Sigmoid colon (tissue), 7 donors: ENCODE measurements around the gene RUNDC1. TPM values are rescaled to one million over a fixed set of nuclear protein-coding genes. Genes with fewer than 3 reads are reported as not detected.
A peak's percentile ranks its signal among the peaks of the same experiment; 100 is the strongest.

Experiments used
- DNase-seq: peaks from one replicate; pipeline ENCODE4 v3.0.0-alpha.2; 2019
- H3K27ac ChIP-seq, 4 donors: fragments of 200-600 bp; sonication (generic); one replicate each; pipeline ENCODE4 v1.5.1; 2016 to 2019; ENCODE audit warnings: mild to moderate bottlenecking in 1 of 4
- H3K27me3 ChIP-seq, 3 donors: fragments of 200-600 bp; sonication (generic); one replicate each; pipeline ENCODE4 v1.5.1; 2019; ENCODE audit warnings: mild to moderate bottlenecking in 1 of 3
- H3K36me3 ChIP-seq, 4 donors: fragments of 200-600 bp; sonication (generic); one replicate each; pipeline ENCODE4 v1.5.1; 2016 to 2019
- H3K4me1 ChIP-seq, 4 donors: fragments of 200-600 bp; sonication (generic); one replicate each; pipeline ENCODE4 v1.5.1; 2017 to 2019
- H3K4me3 ChIP-seq, 4 donors: fragments of 200-600 bp; sonication (generic); one replicate each; pipeline ENCODE4 v1.5.1; 2017 to 2019; ENCODE audit warnings: mild to moderate bottlenecking in 2 of 4, moderate library complexity in 1 of 4
- H3K9me3 ChIP-seq, 4 donors: fragments of 200-600 bp in 3 of 4; sonication (generic) in 3 of 4; one replicate each; pipeline versions ENCODE4 v1.5.1 to v1.6.1; 2013 to 2019
- EP300 ChIP-seq, 4 donors: sonication (generic); formaldehyde crosslinking; IDR thresholded peaks; one replicate each; pipeline ENCODE4 v1.6.1; 2017; ENCODE audit warnings: antibody characterized with exemption in 4 of 4
- POLR2A ChIP-seq, 2 donors: fragments of 450-650 bp; IDR thresholded peaks; one replicate each; pipeline ENCODE4 v1.6.1; 2016; ENCODE audit warnings: antibody characterized with exemption in 2 of 2, mild to moderate bottlenecking in 2 of 2, moderate library complexity in 2 of 2
- POLR2AphosphoS5 ChIP-seq, 4 donors: sonication (generic); formaldehyde crosslinking; IDR thresholded peaks; one replicate each; pipeline ENCODE4 v1.6.1; 2017; ENCODE audit warnings: antibody characterized with exemption in 4 of 4
- WGBS, 2 donors: extraction: QIAGEN DNeasy Blood & Tissue Kit; methylation state at CpG; one replicate each; pipeline ENCODE4 v1.1.7; 2013; 5-methylcytosine and 5-hydroxymethylcytosine counted together
- intact Hi-C: fragments of 100-400 bp; cut with DNase I; formaldehyde crosslinking; loops from one replicate; pipeline ENCODE4 v1.15.1; 2023
- polyA plus RNA-seq, 3 donors: library from polyadenylated mRNA; stranded (reverse); fragments of 200-250 nt; gene quantifications; one replicate each; pipeline ENCODE4 v1.2.3, GENCODE V29; 2013
- total RNA-seq, 4 donors: library from RNA; depleted of rRNA; stranded (reverse); fragments of >200 nt; gene quantifications; one replicate each; pipeline ENCODE4 v1.1.0, GENCODE V29; 2016
- TF ChIP-seq, protein P1 (sequence below), 4 experiments: fragments of 450-650 bp in 3 of 4; fragments of 200-600 bp in 1 of 4; IDR thresholded peaks; one replicate each; pipeline ENCODE4 v1.5.1; 2016 to 2019; ENCODE audit warnings: antibody characterized with exemption in 4 of 4, mild to moderate bottlenecking in 3 of 4, moderate library complexity in 2 of 4
- donor health status: healthy with polysubstance abuse.
- donor health status: Bipolar disorder and iron deficiency.
- donor health status: healthy.

RUNDC1 gene
- total and polyA plus RNA-seq, 7 donors = 8.4 to 14.7 (median 10.5) TPM

DNA sequence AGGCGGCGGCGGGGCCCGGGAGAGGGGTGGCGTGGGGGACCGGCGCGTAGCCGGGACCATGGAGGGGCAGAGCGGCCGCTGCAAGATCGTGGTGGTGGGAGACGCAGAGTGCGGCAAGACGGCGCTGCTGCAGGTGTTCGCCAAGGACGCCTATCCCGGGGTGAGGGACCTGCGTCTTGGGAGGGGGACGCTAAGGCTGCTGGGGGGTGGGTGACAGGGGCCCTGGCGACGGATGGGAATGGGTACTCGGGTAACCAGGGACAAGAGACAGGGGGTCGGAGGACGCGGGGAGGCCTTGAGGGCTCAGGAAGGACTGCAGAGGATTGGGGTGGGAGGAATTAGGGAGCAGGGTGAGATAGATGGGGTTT, 44.9 kb downstream of the RUNDC1 start:
- Histone ChIP-seq H3K27me3 (no peaks in the 10 kb centered on the region), H3K27ac (peak overlapping the region; percentile 79 to 86 (median 81)), H3K36me3 (no peaks in the 10 kb centered on the region), H3K4me1 (peaks cover 0 to 27% (median 17%) of the 10 kb centered on the region in 4 donors), H3K4me3 (peak overlapping the region; percentile 37 to 63 (median 54)), H3K9me3 (no peaks in the 10 kb centered on the region)
- no peak for TF ChIP-seq POLR2AphosphoS5 (IDR thresholded peaks at IDR 0.05)
- TF ChIP-seq, protein P1, sequence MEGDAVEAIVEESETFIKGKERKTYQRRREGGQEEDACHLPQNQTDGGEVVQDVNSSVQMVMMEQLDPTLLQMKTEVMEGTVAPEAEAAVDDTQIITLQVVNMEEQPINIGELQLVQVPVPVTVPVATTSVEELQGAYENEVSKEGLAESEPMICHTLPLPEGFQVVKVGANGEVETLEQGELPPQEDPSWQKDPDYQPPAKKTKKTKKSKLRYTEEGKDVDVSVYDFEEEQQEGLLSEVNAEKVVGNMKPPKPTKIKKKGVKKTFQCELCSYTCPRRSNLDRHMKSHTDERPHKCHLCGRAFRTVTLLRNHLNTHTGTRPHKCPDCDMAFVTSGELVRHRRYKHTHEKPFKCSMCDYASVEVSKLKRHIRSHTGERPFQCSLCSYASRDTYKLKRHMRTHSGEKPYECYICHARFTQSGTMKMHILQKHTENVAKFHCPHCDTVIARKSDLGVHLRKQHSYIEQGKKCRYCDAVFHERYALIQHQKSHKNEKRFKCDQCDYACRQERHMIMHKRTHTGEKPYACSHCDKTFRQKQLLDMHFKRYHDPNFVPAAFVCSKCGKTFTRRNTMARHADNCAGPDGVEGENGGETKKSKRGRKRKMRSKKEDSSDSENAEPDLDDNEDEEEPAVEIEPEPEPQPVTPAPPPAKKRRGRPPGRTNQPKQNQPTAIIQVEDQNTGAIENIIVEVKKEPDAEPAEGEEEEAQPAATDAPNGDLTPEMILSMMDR (IDR thresholded peaks at IDR 0.05) = no peak
- no peak for TF ChIP-seq POLR2A (IDR thresholded peaks at IDR 0.05)
- TF ChIP-seq EP300 (IDR thresholded peaks at IDR 0.05) = no peak
- intact Hi-C loops = loop anchor here (5.0 kb wide), 2 partner anchors 57 to 102 kb away; partner anchors contain the start of gene BRCA1
- DNase-seq = no peak
- WGBS, 2 donors = 6 to 9% methylated on average over 27 of the region's 27 CpGs

DNA sequence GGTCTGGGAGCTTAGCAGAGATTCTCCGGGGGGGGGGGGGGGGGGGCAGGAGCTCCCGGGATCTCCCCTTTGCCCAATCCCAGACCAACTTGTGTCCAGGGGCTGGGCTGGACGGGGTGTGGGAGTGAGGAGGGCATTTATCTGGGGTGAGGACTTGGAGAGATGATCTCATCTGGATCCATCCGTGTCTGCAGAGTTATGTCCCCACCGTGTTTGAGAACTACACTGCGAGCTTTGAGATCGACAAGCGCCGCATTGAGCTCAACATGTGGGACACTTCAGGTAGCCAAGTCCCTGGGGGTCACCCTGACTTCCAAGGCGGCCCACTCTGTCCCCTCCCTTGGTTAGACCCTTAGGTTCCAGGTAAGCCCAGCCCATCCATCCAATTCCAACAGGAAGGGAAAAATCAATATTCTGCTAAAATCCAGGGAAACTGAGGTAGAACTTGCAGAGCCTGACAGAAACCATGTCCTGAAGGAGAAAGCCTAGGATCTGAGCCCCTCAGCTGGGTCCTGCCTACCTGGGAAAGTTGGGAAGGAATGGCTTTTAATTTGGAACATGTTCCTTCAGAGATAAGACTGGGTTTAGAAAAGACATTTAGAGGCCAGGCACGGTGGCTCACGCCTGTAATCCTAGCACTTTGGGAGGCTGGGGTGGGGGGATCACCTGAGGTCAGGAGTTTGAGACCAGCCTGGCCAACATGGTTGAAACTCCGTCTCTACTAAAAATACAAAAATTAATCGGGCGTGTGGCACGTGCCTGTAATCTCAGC, 45.6 kb downstream of the RUNDC1 start:
- H3K4me3 ChIP-seq = peak overlapping the region in 2 of 4 donors; percentile 54 to 63
- no peaks in the 10 kb centered on the region for H3K9me3 ChIP-seq
- intact Hi-C loops = loop anchor here (5.0 kb wide), 2 partner anchors 56 to 101 kb away; partner anchors contain the start of gene BRCA1
- no peak for TF ChIP-seq POLR2A (IDR thresholded peaks at IDR 0.05)
- TF ChIP-seq, protein P1 (IDR thresholded peaks at IDR 0.05) = no peak
- TF ChIP-seq EP300 (IDR thresholded peaks at IDR 0.05) = no peak
- TF ChIP-seq POLR2AphosphoS5 (IDR thresholded peaks at IDR 0.05) = no peak
- no peaks in the 10 kb centered on the region for H3K36me3 ChIP-seq
- H3K27ac ChIP-seq = peak overlapping the region; percentile 79 to 86 (median 81)
- no peaks in the 10 kb centered on the region for H3K27me3 ChIP-seq
- WGBS, 2 donors = 53 to 70% methylated on average over 16 of the region's 16 CpGs
- H3K4me1 ChIP-seq = peaks cover 0 to 20% (median 11%) of the 10 kb centered on the region in 4 donors
- DNase-seq = no peak

DNA sequence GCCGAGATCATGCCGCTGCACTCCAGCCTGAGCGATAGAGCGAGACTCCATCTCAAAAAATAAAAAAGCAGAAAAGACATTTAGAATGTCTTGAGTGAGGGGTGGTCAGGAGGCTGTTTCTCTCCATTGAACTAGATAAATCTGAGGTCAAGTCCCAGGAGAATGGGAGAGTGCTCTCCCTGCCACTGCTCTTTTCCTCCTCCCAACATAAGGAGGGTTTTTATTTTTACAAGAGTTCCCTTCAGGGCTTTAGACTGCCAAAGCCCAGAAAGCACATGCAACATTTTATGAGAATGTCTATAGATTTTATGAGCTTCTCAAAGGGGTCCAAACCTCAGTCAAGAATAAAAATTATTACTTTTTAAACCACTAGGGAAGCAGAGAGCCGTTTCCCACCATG, 46.2 kb downstream of the RUNDC1 start:
- no peak for TF ChIP-seq POLR2AphosphoS5 (IDR thresholded peaks at IDR 0.05)
- no peak for TF ChIP-seq EP300 (IDR thresholded peaks at IDR 0.05)
- no peak for TF ChIP-seq POLR2A (IDR thresholded peaks at IDR 0.05)
- no peak for DNase-seq
- peaks cover 0 to 19% (median 8%) of the 10 kb centered on the region in 4 donors for H3K4me1 ChIP-seq
- H3K9me3 ChIP-seq = no peaks in the 10 kb centered on the region
- intact Hi-C loops = loop anchor here (5.0 kb wide), 2 partner anchors 56 to 101 kb away; partner anchors contain the start of gene BRCA1
- peak overlapping the region in 3 of 4 donors; percentile 79 to 86 (median 81) for H3K27ac ChIP-seq
- WGBS, 2 donors = 66 to 67% methylated on average over 5 of the region's 5 CpGs
- no peak overlapping the region for H3K4me3 ChIP-seq
- no peaks in the 10 kb centered on the region for H3K27me3 ChIP-seq
- H3K36me3 ChIP-seq = no peaks in the 10 kb centered on the region

DNA sequence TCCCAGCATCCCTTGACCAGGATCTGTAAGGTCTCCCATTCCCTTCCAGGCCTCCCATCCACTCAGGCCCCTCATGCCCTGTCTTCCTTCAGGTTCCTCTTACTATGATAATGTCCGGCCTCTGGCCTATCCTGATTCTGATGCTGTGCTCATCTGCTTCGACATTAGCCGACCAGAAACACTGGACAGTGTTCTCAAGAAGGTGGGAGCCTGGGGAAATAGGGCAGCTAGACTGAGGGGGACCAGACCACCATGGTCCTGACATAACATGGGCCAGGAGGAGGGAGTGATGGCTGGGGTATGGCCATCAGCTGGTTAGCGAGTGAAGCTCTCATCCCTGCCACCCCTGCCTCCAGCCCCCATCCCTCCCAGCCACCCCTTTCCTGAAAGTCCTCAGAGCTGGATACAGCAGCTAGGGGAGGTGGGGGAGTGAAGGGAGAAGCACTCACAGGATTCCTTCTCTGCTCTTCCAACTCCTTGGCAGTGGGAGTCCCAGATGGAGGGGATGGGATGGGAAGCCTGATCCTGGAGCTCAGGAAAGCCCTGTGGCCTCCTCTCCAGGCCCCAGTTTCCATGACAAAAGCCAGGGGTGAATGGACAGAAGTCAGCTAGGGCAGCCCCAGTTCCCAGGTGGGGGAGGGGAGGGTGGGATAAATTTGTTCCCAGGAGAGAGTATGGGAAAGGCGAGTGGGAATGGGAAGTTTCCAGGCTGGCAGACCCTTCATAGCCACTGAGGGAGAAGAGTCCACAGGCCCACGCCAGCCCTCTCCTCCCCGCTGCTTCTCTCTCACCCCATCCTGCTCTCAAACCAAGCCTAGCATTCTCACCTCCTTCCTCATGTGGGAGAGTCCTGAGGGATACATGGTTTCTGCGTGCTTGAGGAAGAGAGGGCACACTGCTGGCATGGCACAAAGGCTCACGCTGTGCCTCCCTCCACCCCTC, 47.0 kb downstream of the RUNDC1 start:
- DNase-seq = no peak
- no peak overlapping the region for H3K27ac ChIP-seq
- 74 to 84% methylated on average over 9 of the region's 9 CpGs for WGBS, 2 donors

More for the DNA sequence above, 47.0 kb downstream of the RUNDC1 start:
- Histone ChIP-seq H3K36me3 (no peaks in the 10 kb centered on the region), H3K4me1 (peaks cover 0 to 19% (median 8%) of the 10 kb centered on the region in 4 donors), H3K27me3 (no peaks in the 10 kb centered on the region), H3K4me3 (no peak overlapping the region), H3K9me3 (no peaks in the 10 kb centered on the region)
- intact Hi-C loops = loop anchor here (5.0 kb wide), 2 partner anchors 55 to 100 kb away; partner anchors contain the start of gene BRCA1
- TF ChIP-seq, protein P1 (IDR thresholded peaks at IDR 0.05) = no peak
- TF ChIP-seq POLR2A (IDR thresholded peaks at IDR 0.05) (no peak), POLR2AphosphoS5 (IDR thresholded peaks at IDR 0.05) (no peak), EP300 (IDR thresholded peaks at IDR 0.05) (no peak)
